B cell (primary cell): ENCODE results near the gene ABCG1. TPM values are rescaled to one million over a fixed set of nuclear protein-coding genes. Genes with fewer than 3 reads are reported as not detected.

Source experiments
- ATAC-seq: fragments of 200-7000 bp; cut with Tn5 transposase; one replicate; pipeline ENCODE4 v1.10.0; 2021; ENCODE audit warnings: low read depth, mild to moderate bottlenecking, moderate number of reproducible peaks, moderate library complexity
- CTCF ChIA-PET: fragments of 350-600 bp; sonication (Branson Sonifier 250); formaldehyde crosslinking; loops from one replicate; lab custom pipeline; 2021; ENCODE audit warnings: antibody characterized with exemption, inconsistent platforms; lab: Charles Lee
- POLR2A ChIA-PET: fragments of 350-600 bp; sonication (Branson Sonifier 250); formaldehyde crosslinking; loops from one replicate; lab custom pipeline; 2021; ENCODE audit warnings: antibody characterized with exemption; lab: Charles Lee
- DNase-seq: peaks from one replicate; pipeline ENCODE4 v3.0.0; 2013
- H2AFZ ChIP-seq: 2 replicates; pipeline ENCODE4 v1.6.1; 2012; ENCODE audit warnings: mild to moderate bottlenecking, low read depth, low read length; ENCODE audit not compliant: insufficient read depth, poor library complexity, severe bottlenecking
- H3K27ac ChIP-seq, 2 donors: 1 replicate in 1 of 2; 2 replicates in 1 of 2; pipeline ENCODE4 v1.5.1; 2012 to 2013; ENCODE audit warnings: low read length in 2 of 2, mild to moderate bottlenecking in 2 of 2, moderate library complexity in 1 of 2
- H3K27me3 ChIP-seq, 4 experiments: fragments of 200-600 bp in 1 of 4; sonication (generic) in 1 of 4; replicated peaks in 1 of 4; 1 replicate in 2 of 4; 2 replicates in 2 of 4; pipeline versions ENCODE4 v1.6.1 to v1.7.0; 2013 to 2016; ENCODE audit warnings: low read length in 3 of 4, mild to moderate bottlenecking in 2 of 4, mixed read lengths in 1 of 4, moderate library complexity in 1 of 4; ENCODE audit not compliant: insufficient read depth in 4 of 4, control insufficient read depth in 3 of 4; ENCODE audit errors: control extremely low read depth in 1 of 4
- H3K36me3 ChIP-seq, 2 experiments: replicated peaks in 1 of 2; 1 replicate in 1 of 2; 2 replicates in 1 of 2; pipeline versions ENCODE4 v1.6.1 to v1.7.1; 2013; ENCODE audit warnings: low read length in 1 of 2; ENCODE audit not compliant: insufficient read depth in 2 of 2, control insufficient read depth in 1 of 2; ENCODE audit errors: control extremely low read depth in 1 of 2, extremely low read depth in 1 of 2
- H3K4me1 ChIP-seq, 2 donors: fragments of 200-600 bp in 1 of 2; sonication (generic) in 1 of 2; 1 replicate in 1 of 2; 2 replicates in 1 of 2; pipeline versions ENCODE4 v1.5.1 to v1.6.1; 2013 to 2017; ENCODE audit warnings: low read length in 2 of 2; ENCODE audit not compliant: control insufficient read depth in 2 of 2, insufficient read depth in 2 of 2
- H3K4me2 ChIP-seq: replicated peaks from 2 replicates; pipeline ENCODE3; 2012; ENCODE audit warnings: mild to moderate bottlenecking, low read depth, low read length; ENCODE audit not compliant: poor library complexity, severe bottlenecking
- H3K4me3 ChIP-seq, 5 experiments: fragments of 200-600 bp in 1 of 5; sonication (generic) in 1 of 5; 1 replicate in 3 of 5; 2 replicates in 2 of 5; pipeline versions ENCODE4 v1.5.1 to v1.7.0; 2011 to 2016; ENCODE audit warnings: low read length in 4 of 5, mild to moderate bottlenecking in 4 of 5, low read depth in 2 of 5, control low read depth in 1 of 5, moderate library complexity in 1 of 5; ENCODE audit not compliant: insufficient read depth in 1 of 5; ENCODE audit errors: control extremely low read depth in 1 of 5, extremely low read depth in 1 of 5
- H3K79me2 ChIP-seq: fragments of 200-600 bp; sonication (generic); one replicate; pipeline ENCODE4 v1.6.0; 2016; ENCODE audit warnings: low read length; ENCODE audit not compliant: control insufficient read depth, insufficient read depth
- H3K9ac ChIP-seq: fragments of 200-600 bp; sonication (generic); 2 replicates; pipeline ENCODE4 v1.6.1; 2017; ENCODE audit warnings: mild to moderate bottlenecking, low read length, moderate library complexity
- H3K9me3 ChIP-seq, 3 donors: one replicate each; pipeline versions ENCODE4 v1.6.1 to v1.7.1; 2013; ENCODE audit warnings: low read length in 2 of 3; ENCODE audit not compliant: control insufficient read depth in 2 of 3, insufficient read depth in 1 of 3; ENCODE audit errors: control extremely low read depth in 1 of 3
- H4K20me1 ChIP-seq: 2 replicates; pipeline ENCODE4 v1.6.0; 2012; ENCODE audit warnings: mild to moderate bottlenecking, low read length; ENCODE audit not compliant: insufficient read depth, control insufficient read depth, poor library complexity, severe bottlenecking
- H3K27ac Mint-ChIP-seq: one replicate; pipeline ENCODE4 v1.8.0; 2021; ENCODE audit warnings: mixed read lengths
- H3K27me3 Mint-ChIP-seq: one replicate; pipeline ENCODE4 v1.8.0; 2021; ENCODE audit warnings: mixed read lengths
- H3K4me1 Mint-ChIP-seq: one replicate; pipeline ENCODE4 v1.8.0; 2021; ENCODE audit warnings: mixed read lengths
- H3K4me3 Mint-ChIP-seq: one replicate; pipeline ENCODE4 v1.8.0; 2021; ENCODE audit warnings: mixed read lengths
- H3K9me3 Mint-ChIP-seq: one replicate; pipeline ENCODE4 v1.8.0; 2022; ENCODE audit warnings: mixed read lengths; ENCODE audit not compliant: insufficient read depth
- CTCF ChIP-seq: fragments of 200-600 bp; IDR thresholded peaks from one replicate; pipeline ENCODE4 v1.8.0; 2022; ENCODE audit warnings: antibody characterized with exemption, mild to moderate bottlenecking
- EZH2 ChIP-seq: IDR thresholded peaks from 2 replicates; pipeline ENCODE4 v1.6.1; 2012; ENCODE audit warnings: borderline replicate concordance, low read depth, mild to moderate bottlenecking, moderate library complexity, low read length; ENCODE audit not compliant: insufficient read depth, poor library complexity, severe bottlenecking
- WGBS: methylation state at CpG from one replicate; pipeline ENCODE4 v1.1.5; 2013; ENCODE audit warnings: missing lambda C conversion rate; ENCODE audit not compliant: insufficient coverage; 5-methylcytosine and 5-hydroxymethylcytosine counted together
- intact Hi-C: fragments of 100-400 bp; cut with micrococcal nuclease; formaldehyde crosslinking; loops from one replicate; pipeline ENCODE4 v1.10.0; 2022
- polyA plus RNA-seq: library from polyadenylated mRNA; depleted of rRNA; stranded (reverse); fragments of >200 nt; gene quantifications from 2 replicates; pipeline ENCODE4 v1.2.3, GENCODE V29; 2012
- total RNA-seq, 2 donors: library from RNA; stranded (reverse); fragments of 120-200 nt in 1 of 2; gene quantifications; 1 replicate in 1 of 2; 2 replicates in 1 of 2; pipeline versions ENCODE4 v1.2.3 to v1.2.4, GENCODE V29; 2013 to 2022

Gene ABCG1
- total and polyA plus RNA-seq, 2 donors (not counting 1 experiment from before 2014, with no cell fraction given), result 8.7 to 27.5 TPM

- H3K36me3 ChIP-seq, result peaks cover 0 to 10% of the 10 kb centered on the region in 2 experiments
- TF ChIP-seq CTCF (no peak), EZH2 (no peak)
- H3K27me3 Mint-ChIP-seq, result no peaks in the 10 kb centered on the region
- peak; percentile 38 for DNase-seq
- peak; percentile 35 for ATAC-seq
- ChIA-PET POLR2A (no interaction called here), CTCF (interaction anchor here (0.6 to 4.2 kb wide), 4 partner anchors 16 to 462 kb away, joined by 3 to 21 read pairs (median 6); no protein-coding TSS in a partner anchor)
- H3K4me1 ChIP-seq, result peaks cover 41 to 66% of the 10 kb centered on the region in 2 donors
- no peaks in the 10 kb centered on the region for H3K27me3 ChIP-seq
- no peak overlapping the region for H3K4me3 ChIP-seq
- H3K27ac ChIP-seq, result no peak overlapping the region
- no peak overlapping the region for H3K9ac ChIP-seq
- H3K4me1 Mint-ChIP-seq, result peaks cover 71% of the 10 kb centered on the region
- H3K27ac Mint-ChIP-seq, result peak overlapping the region; percentile 28
- H2AFZ ChIP-seq, result no peak overlapping the region
- 61% methylated on average over 15 of the region's 17 CpGs for WGBS
- intact Hi-C loops, result no loop called here
- H3K4me2 ChIP-seq, result peak overlapping the region; percentile 35
- H3K9me3 ChIP-seq, result no peaks in the 10 kb centered on the region
- H3K4me3 Mint-ChIP-seq, result peak overlapping the region; percentile 70
- H4K20me1 ChIP-seq, result peaks cover 96% of the 10 kb centered on the region
- H3K79me2 ChIP-seq, result peaks cover 65% of the 10 kb centered on the region
- no peaks in the 10 kb centered on the region for H3K9me3 Mint-ChIP-seq
Measured at GRCh38 chr21:42254651-42255601, 36.0 kb downstream of the ABCG1 start.

GRCh38 chr21:42255825-42256224 lies 36.9 kb downstream of the ABCG1 start:
- Mint-ChIP-seq H3K4me1 (peaks cover 62% of the 10 kb centered on the region), H3K27me3 (no peaks in the 10 kb centered on the region), H3K4me3 (no peak overlapping the region), H3K9me3 (no peaks in the 10 kb centered on the region), H3K27ac (no peak overlapping the region)
- H3K4me3 ChIP-seq, result no peak overlapping the region
- ATAC-seq, result no peak
- CTCF ChIA-PET, result interaction anchor here (0.6 to 4.2 kb wide), 4 partner anchors 17 to 461 kb away, joined by 3 to 21 read pairs (median 11); no protein-coding TSS in a partner anchor
- H3K4me2 ChIP-seq, result peak overlapping the region; percentile 35
- no peaks in the 10 kb centered on the region for H3K27me3 ChIP-seq
- H3K79me2 ChIP-seq, result peaks cover 65% of the 10 kb centered on the region
- WGBS, result 91% methylated on average over 4 of the region's 4 CpGs
- H3K9me3 ChIP-seq, result no peaks in the 10 kb centered on the region
- H3K9ac ChIP-seq, result no peak overlapping the region
- no peak overlapping the region for H3K27ac ChIP-seq
- peaks cover 96% of the 10 kb centered on the region for H4K20me1 ChIP-seq
- no peak for DNase-seq
- TF ChIP-seq EZH2 (no peak), CTCF (no peak)
- intact Hi-C loops, result no loop called here
- H3K36me3 ChIP-seq, result peaks cover 0 to 10% of the 10 kb centered on the region in 2 experiments
- H2AFZ ChIP-seq, result no peak overlapping the region
- POLR2A ChIA-PET, result no interaction called here
- peaks cover 37 to 57% of the 10 kb centered on the region in 2 donors for H3K4me1 ChIP-seq
